GM19372 (cell line): ENCODE measurements around the gene SLC25A24.
"Not testable (repeated sequence)": the region's sequence is repeated elsewhere in the genome, so short reads cannot be mapped to it uniquely, and the experiment has no call there.

ENCODE experiments used
- ATAC-seq: cut with Tn5 transposase; IDR thresholded peaks from one replicate; pipeline ENCODE4 v1.9.1; 2021; ENCODE audit warnings: mild to moderate bottlenecking, low read depth, moderate library complexity; ENCODE audit not compliant: unreplicated experiment

The SLC25A24 gene

DNA sequence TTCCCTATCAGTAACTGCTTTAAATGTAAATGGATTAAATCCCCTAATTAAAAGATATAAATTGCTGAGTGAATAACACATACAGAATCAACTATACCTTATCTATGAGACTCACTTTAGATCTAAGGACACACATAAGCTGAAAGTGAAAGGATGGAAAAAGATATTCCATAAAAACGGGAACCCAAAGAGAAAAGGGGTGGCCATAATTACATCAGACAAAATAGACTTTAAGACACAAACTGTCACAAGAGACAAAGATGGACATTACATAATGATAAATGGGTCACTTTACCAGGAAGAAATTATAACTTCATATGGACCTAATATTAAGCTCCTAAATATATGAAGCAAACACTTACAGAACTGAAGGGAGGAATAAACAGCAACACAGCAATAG lies 59.2 kb downstream of the SLC25A24 start:
- ATAC-seq = no peak

DNA sequence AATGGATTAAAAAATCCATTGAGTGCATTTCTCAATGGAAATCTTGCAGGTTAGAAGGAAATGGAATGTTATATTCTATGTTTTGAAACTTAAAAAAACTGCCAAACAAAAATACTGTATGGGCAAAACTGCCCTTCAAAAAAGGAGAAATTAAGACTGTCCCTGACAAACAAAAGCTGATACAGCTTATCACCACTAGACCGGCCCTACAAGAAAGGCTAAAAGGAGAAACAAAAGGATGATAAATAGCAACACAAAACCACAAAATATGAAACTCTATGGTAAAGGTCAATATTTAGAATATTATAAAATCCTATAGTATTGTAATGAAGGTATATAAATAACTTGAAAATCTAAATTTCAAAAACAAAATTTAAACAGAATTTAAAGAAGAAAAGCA lies 60.0 kb downstream of the SLC25A24 start:
- ATAC-seq = no peak

DNA sequence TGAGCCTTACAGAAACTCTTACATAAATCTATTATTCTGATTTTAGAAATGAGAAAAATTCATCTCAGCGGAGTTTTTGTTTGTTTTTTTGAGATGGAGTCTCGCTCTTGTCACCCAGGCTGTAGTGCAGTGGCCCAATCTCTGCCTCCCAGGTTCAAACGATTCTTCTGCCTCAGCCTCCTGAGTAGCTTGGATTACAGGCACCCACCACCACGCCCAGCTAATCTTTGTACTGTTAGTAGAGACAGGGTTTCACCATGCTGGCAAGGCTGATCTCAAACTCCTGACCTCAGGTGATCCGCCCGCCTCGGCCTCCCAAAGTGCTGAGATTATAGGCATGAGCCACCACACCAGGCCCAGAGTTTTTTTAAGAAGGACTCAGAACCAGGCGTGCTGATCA lies 60.6 kb downstream of the SLC25A24 start:
- not testable (repeated sequence) for ATAC-seq

DNA sequence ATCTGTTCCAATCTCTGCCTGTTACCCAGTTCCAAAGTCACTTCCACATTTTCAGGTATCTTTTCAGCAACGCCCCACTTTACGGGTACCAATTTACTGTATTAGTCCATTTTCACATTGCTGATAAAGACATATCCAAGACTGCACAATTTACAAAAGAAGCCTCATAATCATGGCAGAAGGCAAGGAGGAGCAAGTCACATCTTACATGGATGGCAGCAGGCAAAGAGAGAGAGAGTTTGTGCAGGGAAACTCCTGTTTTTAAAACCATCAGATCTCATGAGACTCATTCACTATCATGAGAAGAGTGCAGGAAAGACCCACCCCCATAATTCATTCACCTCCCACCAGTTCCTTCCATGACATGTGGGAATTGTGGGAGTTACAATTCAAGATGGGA lies 67.0 kb downstream of the SLC25A24 start:
- not testable (repeated sequence) for ATAC-seq

DNA sequence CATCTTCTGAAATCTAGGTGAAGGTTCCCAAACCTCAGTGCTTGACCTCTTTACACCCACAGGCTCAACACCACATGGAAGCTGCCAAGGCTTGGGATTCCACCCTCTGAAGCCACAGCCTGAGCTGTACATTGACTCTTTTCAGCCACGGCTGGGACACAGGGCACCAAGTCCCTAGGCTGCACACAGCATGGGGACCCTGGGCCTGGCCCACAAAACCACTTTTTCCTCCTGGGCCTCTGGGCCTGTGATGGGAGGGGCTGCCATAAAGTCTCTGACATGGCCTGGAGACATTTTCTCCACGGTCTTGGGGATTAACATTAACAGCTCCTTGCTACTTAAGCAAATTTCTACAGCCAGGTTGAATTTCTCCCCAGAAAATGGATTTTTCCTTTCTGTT lies 67.8 kb downstream of the SLC25A24 start:
- ATAC-seq = not testable (repeated sequence)

DNA sequence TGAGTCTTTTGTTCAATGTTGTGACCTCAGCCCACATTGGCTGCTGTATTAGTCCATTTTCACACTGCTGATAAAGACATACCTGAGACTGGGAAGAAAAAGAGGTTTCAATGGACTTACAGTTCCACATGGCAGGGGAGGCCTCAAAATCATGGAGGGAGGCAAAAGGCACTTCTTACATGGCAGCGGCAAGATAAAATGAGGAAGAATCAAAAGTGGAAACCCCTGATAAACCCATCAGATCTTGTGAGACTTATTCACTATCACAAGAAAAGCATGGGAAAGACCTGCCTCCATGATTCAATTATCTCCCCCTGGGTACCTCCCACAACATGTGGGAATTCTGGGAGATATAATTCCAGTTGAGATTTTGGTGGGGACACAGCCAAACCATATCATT lies 68.9 kb downstream of the SLC25A24 start:
- ATAC-seq = not testable (repeated sequence)

DNA sequence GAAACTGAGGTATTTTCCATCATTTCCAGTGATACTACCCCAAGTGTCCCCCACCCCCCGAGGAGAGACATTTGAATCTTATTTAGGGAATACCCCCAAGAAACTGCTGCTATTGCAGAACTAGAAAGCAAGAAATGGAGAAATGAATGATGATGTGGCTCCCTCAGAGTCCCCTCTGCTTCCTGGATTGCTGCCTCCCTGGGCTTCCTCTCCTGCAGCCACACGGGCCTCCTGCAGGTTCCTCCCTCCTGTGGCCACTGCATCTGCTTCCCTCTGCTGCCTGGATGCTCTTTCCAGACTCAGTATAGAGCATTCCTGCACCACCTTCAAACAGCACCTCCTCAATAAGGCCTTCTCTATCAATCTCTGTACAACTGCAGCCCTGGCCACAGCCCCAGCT lies 69.3 kb downstream of the SLC25A24 start:
- no peak for ATAC-seq

DNA sequence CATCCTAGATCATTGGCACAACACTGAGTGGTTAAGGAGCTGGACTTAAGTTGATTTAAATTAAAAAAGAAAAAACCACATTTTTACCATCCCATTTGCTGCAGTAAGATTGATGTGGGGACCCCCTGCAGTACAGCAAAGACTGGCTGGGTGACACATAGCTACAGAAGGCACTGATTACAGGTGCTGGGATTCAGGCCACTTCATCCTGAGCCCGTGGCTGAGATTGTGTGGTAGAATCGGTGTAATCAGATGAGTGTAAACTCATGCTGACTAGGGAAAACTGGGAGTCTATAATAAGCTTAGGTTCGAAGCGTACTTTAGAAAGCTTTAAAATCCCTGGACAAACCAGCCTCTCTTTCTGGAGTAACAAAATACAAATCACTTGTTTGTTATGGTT lies 70.1 kb downstream of the SLC25A24 start:
- ATAC-seq = no peak

DNA sequence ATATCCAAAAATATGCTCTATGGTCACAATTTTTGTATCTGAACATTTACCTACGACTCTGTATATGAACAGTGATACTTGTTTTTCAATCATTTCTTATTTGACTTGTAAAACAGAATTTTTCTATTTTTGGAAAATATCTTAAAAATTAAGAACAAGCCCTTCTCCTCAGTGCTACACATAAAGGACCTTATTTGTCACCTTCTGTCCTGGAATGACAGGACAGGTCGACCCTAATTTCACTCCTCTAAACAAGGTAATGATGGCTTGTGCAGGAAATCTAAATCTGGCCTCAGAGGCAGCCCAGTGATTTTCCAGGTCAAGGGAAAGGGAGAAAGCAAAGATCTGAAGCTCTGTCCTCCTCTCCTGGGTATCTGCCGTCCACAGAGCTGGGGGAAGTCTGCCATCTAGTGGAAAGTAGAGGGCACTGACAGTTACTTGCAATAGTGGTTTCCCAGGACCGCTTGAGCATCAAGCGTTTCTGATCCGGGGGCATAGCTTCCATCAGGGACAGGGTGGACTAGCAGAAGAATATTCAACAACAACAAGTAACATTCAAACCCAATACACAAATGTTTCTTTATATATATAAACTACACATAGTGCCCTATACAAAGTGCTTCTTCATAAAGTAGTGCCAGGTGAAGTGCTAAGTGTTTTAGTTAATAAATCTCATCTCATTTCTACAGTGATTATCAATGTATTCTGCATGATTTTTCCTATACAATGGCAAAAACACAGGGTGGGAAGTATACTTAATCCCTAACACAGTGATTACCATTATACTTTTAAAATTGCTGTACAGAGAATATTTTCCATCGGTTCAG lies 74.6 kb downstream of the SLC25A24 start:
- ATAC-seq = peak; percentile 89

DNA sequence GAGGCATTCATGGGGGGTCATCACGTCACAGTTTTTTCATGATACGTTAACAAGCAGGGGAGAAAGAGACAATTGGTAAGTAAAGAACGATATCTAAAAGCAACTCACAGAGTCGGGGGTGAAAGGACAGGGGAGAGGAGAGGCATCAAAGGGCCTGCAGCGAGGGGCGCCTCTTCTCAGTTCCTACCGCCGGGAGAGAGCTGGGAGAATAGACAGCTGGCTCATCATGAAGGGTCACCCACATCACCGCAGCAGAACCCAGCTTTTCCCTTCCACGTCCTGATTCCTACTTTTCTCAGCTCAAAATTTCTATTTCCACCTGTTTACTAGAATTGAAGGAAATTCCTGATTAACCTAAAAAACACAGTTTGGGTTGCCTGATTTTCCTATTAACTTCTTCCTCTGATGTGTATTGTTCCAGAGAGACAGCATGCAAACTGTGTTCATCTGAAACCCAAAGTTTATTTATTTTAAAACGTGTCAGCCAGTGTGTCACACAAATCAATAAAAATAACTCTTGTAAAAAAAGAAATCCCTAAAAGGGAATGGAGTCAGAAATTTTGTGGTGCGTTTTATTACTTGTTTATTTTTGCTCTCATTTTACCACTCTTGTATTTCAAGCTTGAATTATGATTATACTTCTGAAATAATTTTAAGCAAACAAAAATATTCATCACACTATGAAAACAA lies 75.4 kb downstream of the SLC25A24 start:
- ATAC-seq = no peak

DNA sequence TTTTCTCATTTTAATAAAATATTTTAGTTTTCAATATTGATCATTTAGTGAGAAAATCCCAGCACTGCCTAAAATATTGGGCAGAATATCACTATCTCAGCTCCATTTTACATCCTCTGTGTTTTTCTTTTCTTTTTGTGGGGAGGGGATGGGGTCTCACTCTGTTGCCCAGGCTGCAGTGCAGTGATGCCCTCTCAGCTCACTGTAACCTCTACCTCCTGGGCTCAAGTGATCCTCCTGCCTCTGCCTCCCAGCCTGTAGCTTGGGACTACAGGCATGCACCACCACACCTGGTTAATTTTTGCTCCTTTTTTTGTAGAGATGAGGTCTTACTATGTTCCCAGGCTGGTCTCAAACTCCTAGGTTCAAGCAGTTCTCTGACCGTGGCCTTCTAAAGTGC lies 76.1 kb downstream of the SLC25A24 start:
- no peak for ATAC-seq

DNA sequence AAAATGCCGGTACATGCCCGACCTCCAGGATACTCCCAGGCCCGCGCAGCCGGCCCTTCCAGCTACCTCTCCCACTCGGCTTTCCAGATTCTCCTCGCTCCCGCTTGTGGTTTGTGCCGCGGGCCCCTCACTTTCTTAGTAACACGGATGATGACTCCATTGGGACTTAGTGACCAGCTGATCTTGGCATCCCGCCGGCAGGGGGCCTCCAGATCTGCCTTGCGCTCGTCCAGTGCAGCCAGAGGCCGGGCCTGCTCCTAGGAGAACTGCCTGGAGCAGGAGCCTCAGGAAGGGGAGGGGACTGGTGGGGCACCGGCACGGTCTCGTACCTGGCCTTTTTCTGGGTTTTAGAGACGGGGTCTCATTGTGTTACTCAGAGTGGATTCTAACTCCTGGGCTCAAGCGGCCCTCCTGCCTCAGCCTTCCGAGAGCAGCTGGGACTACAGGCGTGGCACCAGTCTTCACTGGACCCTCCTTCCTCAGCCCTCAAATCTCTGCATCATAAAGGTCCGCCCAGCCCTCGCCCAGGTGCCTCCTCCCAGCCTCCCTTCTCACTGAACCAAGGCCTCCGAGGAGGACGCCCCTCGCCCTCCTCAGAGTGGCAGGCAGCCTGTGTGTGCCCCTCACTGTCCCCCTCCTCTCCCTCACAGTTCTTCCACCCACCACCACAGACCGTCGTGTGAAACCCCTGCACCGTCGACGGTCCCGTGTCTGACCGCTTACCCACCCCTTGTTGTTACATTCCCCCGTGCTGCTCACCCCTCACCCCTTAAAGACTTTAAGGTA lies 78.6 kb downstream of the SLC25A24 start:
- ATAC-seq = no peak

DNA sequence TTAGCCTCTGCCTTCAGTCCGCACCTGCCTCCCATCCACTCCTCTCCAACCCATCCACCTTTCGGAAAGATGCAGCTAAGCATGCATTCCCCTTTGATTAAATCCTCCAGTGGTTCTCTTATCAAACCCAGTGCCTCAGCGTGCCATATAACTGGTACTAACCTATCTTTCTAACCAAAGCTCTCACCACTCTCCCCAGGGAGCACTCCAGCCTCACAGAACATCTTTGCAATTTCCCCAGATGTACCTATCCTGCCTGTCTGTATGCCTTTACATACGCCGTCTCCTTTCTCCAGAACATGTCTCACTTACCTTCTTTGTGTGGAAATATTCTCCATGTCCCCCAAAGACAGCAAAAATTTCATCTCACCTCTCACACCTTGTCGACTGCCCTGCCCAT lies 80.0 kb downstream of the SLC25A24 start:
- no peak for ATAC-seq

DNA sequence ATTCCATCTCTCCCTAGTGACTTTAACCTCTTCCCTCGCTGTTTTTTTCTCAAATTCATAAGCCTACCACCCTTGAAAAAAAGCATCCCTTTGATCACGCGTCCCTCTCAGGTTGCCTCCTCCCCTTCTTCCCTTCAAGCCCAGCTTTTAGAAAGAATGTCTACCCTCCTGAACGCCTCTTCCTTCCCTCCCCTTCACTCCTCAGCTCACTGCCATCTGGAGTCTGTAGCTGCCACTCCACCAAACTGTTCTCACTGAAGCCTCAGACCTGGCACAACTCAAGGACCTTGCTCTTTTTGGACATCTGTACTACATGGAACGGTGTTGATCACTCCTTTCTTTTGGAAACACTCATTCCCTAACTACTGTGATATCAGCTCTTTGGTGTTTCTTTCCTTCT lies 80.6 kb downstream of the SLC25A24 start:
- no peak for ATAC-seq

DNA sequence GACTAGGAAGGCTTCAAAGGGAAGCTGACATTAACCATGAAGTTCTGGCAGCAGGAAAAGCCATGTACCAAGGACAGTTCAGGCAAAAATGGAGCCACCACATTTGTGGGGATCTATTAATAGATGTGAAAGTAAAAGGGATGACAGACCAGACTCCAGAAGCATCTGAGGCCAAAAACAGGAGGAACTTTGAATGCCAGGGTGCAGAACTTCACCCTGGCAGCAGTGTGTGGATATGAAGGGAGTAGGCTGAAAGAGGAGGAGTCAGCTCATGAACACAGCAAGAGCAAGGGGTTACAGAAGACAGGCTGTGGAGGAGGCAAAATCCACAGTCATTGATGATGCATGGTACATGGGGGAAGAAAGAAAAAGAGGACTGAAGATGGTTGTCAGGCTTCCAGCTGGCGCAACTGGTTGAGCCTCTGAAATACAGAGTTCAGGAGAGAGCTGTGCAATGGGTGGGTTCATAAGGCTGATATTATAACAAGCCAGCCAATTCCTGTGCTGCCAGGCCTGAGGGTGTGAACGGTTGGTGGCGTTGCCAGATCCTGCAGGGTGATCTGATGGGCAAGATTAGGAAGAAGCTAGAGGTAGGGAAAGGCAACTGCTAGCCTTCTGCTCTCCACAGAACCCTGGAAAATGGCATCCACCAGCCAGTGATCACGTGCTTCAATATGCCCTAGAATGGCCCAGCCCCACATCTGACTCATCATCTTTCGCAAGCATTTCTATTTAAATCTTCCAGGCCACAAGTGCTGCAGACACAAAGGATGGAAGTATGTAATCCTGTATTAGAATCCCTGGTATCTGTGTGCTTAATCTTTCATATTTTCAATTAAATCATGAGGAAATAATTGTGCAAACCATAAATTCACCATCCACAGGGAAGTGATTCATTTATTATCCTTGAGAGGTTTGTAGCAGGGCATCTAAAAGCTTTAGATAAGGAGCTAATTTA lies 81.9 kb downstream of the SLC25A24 start:
- ATAC-seq = no peak

DNA sequence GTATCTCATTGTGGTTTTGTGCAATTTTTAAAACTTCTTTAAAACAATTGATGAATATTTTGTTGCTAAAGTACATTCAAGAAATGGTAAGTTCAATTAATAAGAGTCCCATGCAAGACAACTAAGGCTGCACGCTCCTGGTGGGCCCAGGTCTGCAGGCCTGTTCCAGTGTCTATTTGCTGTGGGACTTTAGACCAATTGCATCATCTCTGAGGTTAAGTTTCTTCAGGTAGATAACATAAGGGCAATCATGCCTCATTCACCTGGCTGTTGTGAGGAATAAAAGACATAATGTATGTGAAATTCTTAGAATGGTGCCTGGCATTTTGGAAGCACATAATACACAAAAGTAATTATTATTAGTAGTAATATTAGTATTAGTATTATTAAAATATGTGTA lies 82.9 kb downstream of the SLC25A24 start:
- ATAC-seq = no peak

DNA sequence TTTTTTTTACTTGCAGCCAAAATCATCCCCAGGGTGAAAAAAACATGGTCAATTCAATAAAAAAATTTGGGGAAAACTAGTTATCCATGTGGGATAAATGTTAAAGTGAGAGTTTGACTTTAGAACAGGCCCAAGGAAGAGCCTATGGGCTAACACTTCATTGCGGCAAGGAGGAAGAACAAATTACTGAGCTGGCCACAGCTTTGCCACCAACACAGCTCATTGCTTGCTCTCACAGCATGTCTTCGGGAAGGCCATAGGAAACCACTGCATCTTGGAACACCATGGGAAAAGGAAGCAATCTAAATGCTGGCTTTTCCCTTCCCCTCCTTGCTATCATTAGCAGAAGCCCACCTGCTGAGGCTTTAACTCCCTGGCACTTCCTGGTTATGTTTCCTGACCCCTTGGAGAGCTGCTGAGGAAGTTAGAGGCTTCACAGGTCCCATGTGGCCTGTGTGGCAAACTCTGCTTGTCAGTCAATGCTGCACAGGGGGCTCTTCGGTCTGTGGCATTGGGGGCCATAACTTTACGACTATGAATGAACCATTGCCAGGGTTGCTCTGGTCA lies 86.0 kb downstream of the SLC25A24 start:
- no peak for ATAC-seq

DNA sequence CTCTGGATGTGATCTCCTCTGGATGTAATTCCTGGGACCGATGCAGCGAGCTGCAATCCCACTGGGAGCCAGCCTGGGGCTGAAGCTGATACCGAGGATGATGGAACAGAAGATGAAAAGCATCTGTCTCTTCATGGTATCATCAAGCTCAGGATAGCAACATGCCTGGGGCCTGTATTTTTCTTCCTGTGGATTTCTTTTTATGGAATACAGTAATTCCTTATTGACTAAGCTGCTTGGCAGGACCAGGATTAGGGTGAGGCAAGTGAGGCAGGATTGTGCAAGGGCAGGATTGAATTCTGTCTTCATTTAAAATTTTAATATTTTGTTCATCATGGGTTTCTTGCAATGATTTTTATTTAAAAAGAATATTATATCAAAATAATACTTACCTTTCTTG lies 86.6 kb downstream of the SLC25A24 start:
- ATAC-seq = no peak

DNA sequence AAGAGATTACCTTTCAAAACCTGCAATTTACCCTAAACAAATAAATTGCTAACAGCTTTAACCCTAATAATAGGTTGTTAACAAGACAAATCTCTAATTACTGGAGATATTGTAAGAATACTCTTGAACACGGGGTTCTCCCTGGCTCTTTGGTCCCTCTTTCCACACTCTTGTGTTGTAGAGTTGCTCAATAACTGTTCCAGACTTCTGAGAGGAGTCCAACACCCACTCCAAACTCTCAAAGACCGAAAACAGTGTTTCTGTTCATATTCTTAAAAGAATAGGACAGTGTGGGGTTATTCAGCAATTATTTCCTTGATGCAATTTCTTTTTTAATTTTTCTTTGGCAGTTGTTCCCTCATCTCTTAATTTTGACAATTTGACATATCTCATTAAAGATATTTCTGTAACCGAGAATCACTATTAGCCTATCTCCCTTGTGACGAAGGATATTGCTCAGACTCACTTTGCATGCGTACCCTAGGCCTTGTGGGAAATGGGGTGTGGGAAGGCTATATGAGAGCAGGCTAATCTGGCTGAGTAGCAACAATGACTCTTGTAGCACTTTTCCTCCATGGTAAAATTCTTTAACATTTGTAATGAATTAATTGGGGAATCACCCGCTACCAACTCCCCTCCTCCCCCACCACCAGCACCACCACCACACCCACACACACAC lies 90.7 kb downstream of the SLC25A24 start:
- ATAC-seq = no peak
